K562 (cell line): ENCODE results near the gene CHMP2A. TPM values are rescaled to one million over a fixed set of nuclear protein-coding genes. Genes with fewer than 3 reads are reported as not detected.

Source experiments
- CC2D1A ChIP-seq: fragments of 450-650 bp; IDR thresholded peaks from 2 replicates; pipeline ENCODE4 v1.6.1; 2017; ENCODE audit warnings: mild to moderate bottlenecking
- ETS2 ChIP-seq: IDR thresholded peaks from 2 replicates; pipeline ENCODE4 v1.6.1; 2016; ENCODE audit warnings: borderline replicate concordance, missing genetic modification characterization, mild to moderate bottlenecking, moderate library complexity, missing compliant biosample characterization; ENCODE audit not compliant: poor library complexity, severe bottlenecking
- HNRNPK ChIP-seq: fragments of 200-400 bp; formaldehyde crosslinking; IDR thresholded peaks from one replicate; pipeline ENCODE4 v1.6.1; 2018; ENCODE audit warnings: mild to moderate bottlenecking, low read depth, low read length; ENCODE audit not compliant: poor library complexity, severe bottlenecking
- POLR2H ChIP-seq: IDR thresholded peaks from 2 replicates; pipeline ENCODE4 v1.6.1; 2016; ENCODE audit warnings: missing genetic modification characterization, low read depth, mild to moderate bottlenecking, control low read depth, missing compliant biosample characterization, moderate library complexity
- POLR3A ChIP-seq: IDR thresholded peaks from 2 replicates; pipeline ENCODE4 v1.6.1; 2011; ENCODE audit warnings: borderline replicate concordance, mild to moderate bottlenecking, moderate library complexity; ENCODE audit not compliant: insufficient read length, insufficient read depth; ENCODE audit errors: extremely low read depth
- RBM15 ChIP-seq: fragments of 200-400 bp; formaldehyde crosslinking; IDR thresholded peaks from 2 replicates; pipeline ENCODE4 v1.6.1; 2018; ENCODE audit warnings: mild to moderate bottlenecking, low read length, moderate library complexity; ENCODE audit not compliant: insufficient read depth
- SAFB ChIP-seq: fragments of 200-400 bp; formaldehyde crosslinking; IDR thresholded peaks from 2 replicates; pipeline ENCODE4 v1.6.1; 2017; ENCODE audit warnings: low read depth, low read length, borderline replicate concordance
- SIX5 ChIP-seq, 2 experiments: IDR thresholded peaks; 2 replicates each; pipeline ENCODE4 v1.6.1; 2011; ENCODE audit warnings: low read length in 2 of 2, borderline replicate concordance in 1 of 2, low read depth in 1 of 2, mild to moderate bottlenecking in 1 of 2, moderate library complexity in 1 of 2; ENCODE audit not compliant: insufficient read depth in 1 of 2
- SMAD4 ChIP-seq: fragments of 250-450 bp; sonication (Bioruptor Pico); conservative IDR thresholded peaks from 2 replicates; pipeline ENCODE4 v1.8.0; 2021; ENCODE audit warnings: inconsistent platforms, mild to moderate bottlenecking, moderate library complexity
- THRAP3 ChIP-seq: fragments of 450-650 bp; IDR thresholded peaks from 2 replicates; pipeline ENCODE4 v1.6.1; 2016; ENCODE audit warnings: mild to moderate bottlenecking, inconsistent platforms, borderline replicate concordance
- ZBTB1 ChIP-seq: sonication (generic); formaldehyde crosslinking; IDR thresholded peaks from 2 replicates; pipeline ENCODE4 v1.8.1; 2023; ENCODE audit warnings: missing genetic modification reagents, low read depth, mild to moderate bottlenecking, borderline replicate concordance
- ZNF280A ChIP-seq: fragments of 450-650 bp; IDR thresholded peaks from 2 replicates; pipeline ENCODE4 v1.6.1; 2018; ENCODE audit warnings: mild to moderate bottlenecking, low read depth; ENCODE audit not compliant: partially characterized antibody
- ZNF436 ChIP-seq: fragments of 250-450, 450-650 bp; sonication (Bioruptor Pico); formaldehyde crosslinking; IDR thresholded peaks from 2 replicates; pipeline ENCODE4 v1.7.0; 2020; ENCODE audit warnings: mild to moderate bottlenecking
- ZNF644 ChIP-seq: fragments of 200-800 bp; sonication (Bioruptor generic); IDR thresholded peaks from 2 replicates; pipeline ENCODE4 v1.6.1; 2016; ENCODE audit warnings: low read depth, missing genetic modification characterization, missing compliant biosample characterization
- ZNF780A ChIP-seq: fragments of 250-450 bp; sonication (Bioruptor Pico); IDR thresholded peaks from 2 replicates; pipeline ENCODE4 v1.5.0; 2021; ENCODE audit warnings: mild to moderate bottlenecking
- polyA plus RNA-seq, 8 experiments: library from polyadenylated mRNA; depleted of rRNA in 4 of 8; stranded (reverse) in 5 of 8; unstranded in 3 of 8; fragments of >200 nt; fragmentation: Nextera tagmentation in 2 of 8; fragmentation: Illumina TruSeq in 1 of 8; extraction: Ambion mirVana in 2 of 8; extraction: Trizol in 1 of 8; gene quantifications; 2 replicates each; pipeline versions ENCODE4 v1.2.1 to v1.2.3, GENCODE V29; 2011 to 2014; ENCODE audit warnings: inconsistent platforms in 1 of 8, missing spikeins in 1 of 8
- total RNA-seq, 7 experiments: library from RNA; depleted of rRNA in 6 of 7; stranded (reverse); fragments of >200 nt in 6 of 7; fragmentation: Illumina TruSeq in 2 of 7; extraction: Trizol in 2 of 7; gene quantifications; 2 replicates each; pipeline versions ENCODE4 v1.2.1 to v1.2.3, GENCODE V29; 2011 to 2021; ENCODE audit warnings: low replicate concordance in 1 of 7
- TF ChIP-seq, protein P1 (sequence below): fragments of 250-450 bp; sonication (Bioruptor Pico); IDR thresholded peaks from 2 replicates; pipeline ENCODE4 v1.8.0; 2022; ENCODE audit warnings: inconsistent platforms
- TF ChIP-seq, protein P2 (sequence below): fragments of 250-450 bp; sonication (Bioruptor Pico); IDR thresholded peaks from 2 replicates; pipeline ENCODE4 v1.5.0; 2021; ENCODE audit warnings: mild to moderate bottlenecking, borderline replicate concordance
- TF ChIP-seq, protein P3 (sequence below): sonication (generic); formaldehyde crosslinking; IDR thresholded peaks from 2 replicates; pipeline ENCODE4 v1.8.1; 2023; ENCODE audit warnings: mild to moderate bottlenecking, missing genetic modification reagents

CHMP2A gene
- total and polyA plus RNA-seq, 9 of the 15 experiments (the other 6 are each of a cell fraction or from before 2014, with no cell fraction given): 57.6 to 159 (median 87.2) TPM

DNA sequence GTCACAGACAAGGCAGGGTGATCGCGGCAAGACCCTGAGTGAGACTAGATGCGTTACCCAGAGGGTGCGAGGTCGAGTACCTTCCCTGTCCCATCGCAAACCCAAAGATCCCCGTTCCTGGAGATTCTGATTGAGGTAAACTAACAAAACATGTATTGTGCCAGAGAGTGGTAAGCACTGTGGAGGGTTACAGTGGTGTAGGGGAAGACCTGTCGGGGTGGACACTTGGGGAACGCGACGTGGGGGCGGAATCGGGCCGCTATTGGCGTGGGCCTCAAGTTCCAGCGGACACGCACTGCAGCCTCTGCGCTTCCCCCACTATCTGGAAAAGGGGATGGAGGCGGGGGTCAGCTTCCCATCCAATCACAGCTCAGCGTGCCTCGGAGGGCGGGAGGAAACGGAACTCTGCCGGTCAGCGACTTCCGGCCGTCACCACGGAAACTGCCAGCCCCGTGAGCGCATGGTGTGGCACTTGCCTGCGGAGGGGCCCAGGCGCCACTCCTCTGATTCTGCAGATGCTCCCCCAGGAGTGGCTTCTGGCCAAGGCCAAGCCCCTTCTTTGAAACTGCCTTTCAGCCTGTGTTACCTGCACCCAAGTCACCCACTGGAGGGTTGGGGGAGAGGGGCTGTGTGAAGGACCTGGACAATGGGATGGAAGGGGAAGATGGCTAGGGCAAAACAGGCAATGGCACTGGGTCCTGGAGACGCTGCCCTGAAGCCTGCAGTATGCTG, 4.5 kb upstream of the CHMP2A start (continued):
- TF ChIP-seq ETS2 (tag) (no peak), ZNF644 (peak; percentile 58; the same call in 1 of the 2 replicates), CC2D1A (no peak), THRAP3 (no peak; the same call in 1 of the 2 replicates), SAFB (peak; percentile 74; the same call in 1 of the 2 replicates), ZNF280A (no peak), SIX5 (IDR thresholded peaks at IDR 0.05; ENCODE audit: borderline replicate concordance in 1 of 2, insufficient read depth in 1 of 2, low read depth in 1 of 2, low read length in 2 of 2) (no peak), ZBTB1 (CRISPR knock-in tag) (no peak; the same call in 1 of the 2 replicates), ZNF780A (CRISPR knock-in tag) (0 out of 2 replicates have a peak, but pooled peaks have one; percentile 53), SMAD4 (CRISPR knock-in tag) (0 out of 2 replicates have a peak, but pooled peaks have one; percentile 52), HNRNPK (no peak), POLR3A (no peak), POLR2H (tag) (peak; percentile 91), ZNF436 (CRISPR knock-in tag) (no peak), RBM15 (no peak)
- TF ChIP-seq, protein P1, sequence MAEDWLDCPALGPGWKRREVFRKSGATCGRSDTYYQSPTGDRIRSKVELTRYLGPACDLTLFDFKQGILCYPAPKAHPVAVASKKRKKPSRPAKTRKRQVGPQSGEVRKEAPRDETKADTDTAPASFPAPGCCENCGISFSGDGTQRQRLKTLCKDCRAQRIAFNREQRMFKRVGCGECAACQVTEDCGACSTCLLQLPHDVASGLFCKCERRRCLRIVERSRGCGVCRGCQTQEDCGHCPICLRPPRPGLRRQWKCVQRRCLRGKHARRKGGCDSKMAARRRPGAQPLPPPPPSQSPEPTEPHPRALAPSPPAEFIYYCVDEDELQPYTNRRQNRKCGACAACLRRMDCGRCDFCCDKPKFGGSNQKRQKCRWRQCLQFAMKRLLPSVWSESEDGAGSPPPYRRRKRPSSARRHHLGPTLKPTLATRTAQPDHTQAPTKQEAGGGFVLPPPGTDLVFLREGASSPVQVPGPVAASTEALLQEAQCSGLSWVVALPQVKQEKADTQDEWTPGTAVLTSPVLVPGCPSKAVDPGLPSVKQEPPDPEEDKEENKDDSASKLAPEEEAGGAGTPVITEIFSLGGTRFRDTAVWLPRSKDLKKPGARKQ: no peak
- TF ChIP-seq, protein P2, sequence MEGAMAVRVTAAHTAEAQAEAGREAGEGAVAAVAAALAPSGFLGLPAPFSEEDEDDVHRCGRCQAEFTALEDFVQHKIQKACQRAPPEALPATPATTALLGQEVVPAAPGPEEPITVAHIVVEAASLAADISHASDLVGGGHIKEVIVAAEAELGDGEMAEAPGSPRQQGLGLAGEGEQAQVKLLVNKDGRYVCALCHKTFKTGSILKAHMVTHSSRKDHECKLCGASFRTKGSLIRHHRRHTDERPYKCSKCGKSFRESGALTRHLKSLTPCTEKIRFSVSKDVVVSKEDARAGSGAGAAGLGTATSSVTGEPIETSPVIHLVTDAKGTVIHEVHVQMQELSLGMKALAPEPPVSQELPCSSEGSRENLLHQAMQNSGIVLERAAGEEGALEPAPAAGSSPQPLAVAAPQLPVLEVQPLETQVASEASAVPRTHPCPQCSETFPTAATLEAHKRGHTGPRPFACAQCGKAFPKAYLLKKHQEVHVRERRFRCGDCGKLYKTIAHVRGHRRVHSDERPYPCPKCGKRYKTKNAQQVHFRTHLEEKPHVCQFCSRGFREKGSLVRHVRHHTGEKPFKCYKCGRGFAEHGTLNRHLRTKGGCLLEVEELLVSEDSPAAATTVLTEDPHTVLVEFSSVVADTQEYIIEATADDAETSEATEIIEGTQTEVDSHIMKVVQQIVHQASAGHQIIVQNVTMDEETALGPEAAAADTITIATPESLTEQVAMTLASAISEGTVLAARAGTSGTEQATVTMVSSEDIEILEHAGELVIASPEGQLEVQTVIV (CRISPR knock-in tag): no peak; the same call in 1 of the 2 replicates
- TF ChIP-seq, protein P3, sequence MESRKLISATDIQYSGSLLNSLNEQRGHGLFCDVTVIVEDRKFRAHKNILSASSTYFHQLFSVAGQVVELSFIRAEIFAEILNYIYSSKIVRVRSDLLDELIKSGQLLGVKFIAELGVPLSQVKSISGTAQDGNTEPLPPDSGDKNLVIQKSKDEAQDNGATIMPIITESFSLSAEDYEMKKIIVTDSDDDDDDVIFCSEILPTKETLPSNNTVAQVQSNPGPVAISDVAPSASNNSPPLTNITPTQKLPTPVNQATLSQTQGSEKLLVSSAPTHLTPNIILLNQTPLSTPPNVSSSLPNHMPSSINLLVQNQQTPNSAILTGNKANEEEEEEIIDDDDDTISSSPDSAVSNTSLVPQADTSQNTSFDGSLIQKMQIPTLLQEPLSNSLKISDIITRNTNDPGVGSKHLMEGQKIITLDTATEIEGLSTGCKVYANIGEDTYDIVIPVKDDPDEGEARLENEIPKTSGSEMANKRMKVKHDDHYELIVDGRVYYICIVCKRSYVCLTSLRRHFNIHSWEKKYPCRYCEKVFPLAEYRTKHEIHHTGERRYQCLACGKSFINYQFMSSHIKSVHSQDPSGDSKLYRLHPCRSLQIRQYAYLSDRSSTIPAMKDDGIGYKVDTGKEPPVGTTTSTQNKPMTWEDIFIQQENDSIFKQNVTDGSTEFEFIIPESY: peak; percentile 66
